SW480 (cell line): Measurements from ENCODE around the gene DCAF15.

Source experiments
- DNase-seq: peaks from one replicate; pipeline ENCODE4 v3.0.0-alpha.2; 2016; ENCODE audit warnings: low spot score

The DCAF15 gene

GRCh38 chr19:13995017-13995728 is 42.9 kb downstream of the DCAF15 start:
- no peak for DNase-seq

GRCh38 chr19:13995878-13996765 is 43.8 kb downstream of the DCAF15 start:
- no peak for DNase-seq

GRCh38 chr19:13996928-13997630 is 44.8 kb downstream of the DCAF15 start:
- DNase-seq, result no peak

GRCh38 chr19:13997631-13997962 is 45.3 kb downstream of the DCAF15 start:
- no peak for DNase-seq

- no peak for DNase-seq
Observed at GRCh38 chr19:13998426-13998825, 46.1 kb downstream of the DCAF15 start.

GRCh38 chr19:13999085-13999484 is 46.8 kb downstream of the DCAF15 start:
- no peak for DNase-seq

GRCh38 chr19:14000691-14001375 is 48.5 kb downstream of the DCAF15 start:
- no peak for DNase-seq

- DNase-seq, result no peak
Observed at GRCh38 chr19:14002571-14003250, 50.4 kb downstream of the DCAF15 start.

GRCh38 chr19:14003251-14004055 is 51.1 kb downstream of the DCAF15 start:
- DNase-seq, result no peak

GRCh38 chr19:14004619-14005348 is 52.5 kb downstream of the DCAF15 start:
- DNase-seq, result no peak

GRCh38 chr19:14005349-14006084 is 53.2 kb downstream of the DCAF15 start:
- peak; percentile 69 for DNase-seq

GRCh38 chr19:14006085-14006765 is 53.9 kb downstream of the DCAF15 start, which contains the start of gene RFX1:
TSS of gene RFX1 (minus strand) at chr19:14006320. CDS start at chr19:13993843, 12,477 bp downstream.
- peak; percentile 100 for DNase-seq

- no peak for DNase-seq
Observed at GRCh38 chr19:14006766-14007562, 54.7 kb downstream of the DCAF15 start.
